Hepatic stellate cell (primary cell): ENCODE results near the gene VAT1.
"Not testable (repeated sequence)": the region's sequence is repeated elsewhere in the genome, so short reads cannot be mapped to it uniquely, and the experiment has no call there.

ENCODE experiments used
- DNase-seq: peaks from one replicate; pipeline ENCODE4 v3.0.0; 2011; ENCODE audit warnings: low spot score

The VAT1 gene

DNA sequence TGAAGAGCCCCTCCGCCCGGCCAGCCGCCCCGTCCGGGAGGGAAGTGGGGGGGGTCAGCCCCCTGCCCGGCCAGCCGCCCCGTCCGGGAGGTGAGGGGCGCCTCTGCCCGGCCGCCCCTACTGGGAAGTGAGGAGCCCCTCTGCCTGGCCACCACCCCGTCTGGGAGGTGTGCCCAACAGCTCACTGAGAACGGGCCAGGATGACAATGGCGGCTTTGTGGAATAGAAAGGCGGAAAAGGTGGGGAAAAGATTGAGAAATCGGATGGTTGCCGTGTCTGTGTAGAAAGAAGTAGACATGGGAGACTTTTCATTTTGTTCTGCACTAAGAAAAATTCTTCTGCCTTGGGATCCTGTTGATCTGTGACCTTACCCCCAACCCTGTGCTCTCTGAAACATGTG, 48.9 kb downstream of the VAT1 start:
- DNase-seq, result not testable (repeated sequence)

GRCh38 chr17:42971589-42971988, 50.6 kb downstream of the VAT1 start:
- DNase-seq, result no peak

DNA sequence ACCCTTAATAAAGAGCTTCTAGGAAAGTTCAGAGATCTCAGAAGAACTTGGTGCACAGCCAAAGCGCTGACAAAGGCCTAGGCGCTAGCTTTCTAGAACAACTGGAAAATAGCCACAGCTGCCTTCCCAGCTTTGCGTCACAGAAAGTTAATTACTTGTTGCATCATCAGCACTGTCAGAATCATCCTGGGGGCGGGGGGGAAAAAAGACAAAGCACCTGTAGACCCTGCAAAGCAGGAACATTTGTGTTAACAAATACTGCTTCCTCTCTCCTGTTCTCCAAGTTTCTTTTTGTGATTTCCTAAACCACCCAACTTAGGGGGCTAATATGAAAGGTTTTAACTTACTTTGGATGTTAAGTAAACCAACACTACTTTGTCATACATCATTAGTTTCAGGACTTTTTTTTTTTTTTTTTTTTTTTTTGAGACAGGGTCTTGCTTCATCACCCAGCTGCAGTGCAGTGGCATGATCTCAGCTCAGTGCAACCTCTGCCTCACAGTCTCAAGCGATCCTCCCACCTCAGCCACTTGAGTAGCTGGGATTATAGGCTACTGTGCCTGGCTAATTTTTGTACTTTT, 53.1 kb downstream of the VAT1 start:
- no peak for DNase-seq

DNA sequence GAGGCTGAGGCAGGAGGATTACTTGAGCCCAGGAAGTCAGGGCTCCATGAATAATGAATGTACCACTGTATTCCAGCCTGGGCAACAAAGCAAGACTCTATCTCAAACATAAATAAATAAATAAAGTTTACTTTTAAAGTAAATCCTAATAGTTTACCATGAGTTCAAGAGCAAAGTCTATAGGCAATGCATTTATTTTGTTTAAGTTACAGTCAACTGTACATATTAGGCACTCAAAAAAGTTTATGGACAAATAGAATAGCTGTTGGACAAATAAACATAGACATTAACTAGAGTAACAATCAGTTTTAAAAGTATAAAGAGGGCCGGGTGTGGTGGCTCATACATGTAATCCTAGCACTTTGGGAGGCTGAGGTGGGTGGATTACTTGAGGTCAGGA, 54.3 kb downstream of the VAT1 start:
- DNase-seq, result no peak
